SK-N-MC (cell line): ENCODE data around the gene TMEM144.

ENCODE experiments used
- DNase-seq: peaks from one replicate; pipeline ENCODE4 v3.0.0-alpha.2; 2011; ENCODE audit warnings: low read depth, low spot score
- H3K27ac ChIP-seq: fragments of 200-600 bp; sonication (generic); 2 replicates; pipeline ENCODE4 v1.5.1; 2016; ENCODE audit warnings: mixed run types
- H3K36me3 ChIP-seq: fragments of 200-600 bp; sonication (generic); 2 replicates; pipeline ENCODE4 v1.6.1; 2017; ENCODE audit warnings: antibody characterized with exemption, low read length, mixed read lengths; ENCODE audit not compliant: insufficient read depth
- H3K4me3 ChIP-seq: fragments of 200-600 bp; sonication (generic); 2 replicates; pipeline ENCODE4 v1.5.1; 2016
- H3K9ac ChIP-seq: fragments of 200-600 bp; sonication (generic); 2 replicates; pipeline ENCODE4 v1.8.0; 2017; ENCODE audit warnings: mixed run types, mixed read lengths; ENCODE audit not compliant: insufficient read length
- H3K9me3 ChIP-seq: fragments of 200-600 bp; sonication (generic); 2 replicates; pipeline ENCODE4 v1.6.1; 2017; ENCODE audit warnings: low read depth, mild to moderate bottlenecking, antibody characterized with exemption, low read length, moderate library complexity, mixed read lengths
- EZH2 ChIP-seq: fragments of 200-600 bp; sonication (generic); IDR thresholded peaks from one replicate; pipeline ENCODE4 v1.6.1; 2017; ENCODE audit warnings: antibody characterized with exemption
- FOXP2 ChIP-seq: optimal IDR thresholded peaks from 2 replicates; pipeline ENCODE3; 2011; ENCODE audit warnings: mild to moderate bottlenecking, moderate library complexity; ENCODE audit not compliant: insufficient read depth; ENCODE audit errors: extremely low read length, control extremely low read depth
- POLR2AphosphoS5 ChIP-seq: IDR thresholded peaks from 2 replicates; pipeline ENCODE4 v1.6.1; 2012; ENCODE audit warnings: mild to moderate bottlenecking, low read depth, low read length, borderline replicate concordance

Gene TMEM144

GRCh38 chr4:158169931-158170690 is 40.2 kb upstream of the TMEM144 start:
- TF ChIP-seq POLR2AphosphoS5 (0 out of 2 replicates have a peak, but pooled peaks have one; percentile 24), FOXP2 (no peak)
- Histone ChIP-seq H3K9ac (peak overlapping the region; percentile 40), H3K4me3 (peak overlapping the region; percentile 75), H3K27ac (peak overlapping the region; percentile 61), H3K36me3 (no peaks in the 10 kb centered on the region), H3K9me3 (no peaks in the 10 kb centered on the region)
- DNase-seq, result peak; percentile 69

- Histone ChIP-seq H3K36me3 (no peaks in the 10 kb centered on the region), H3K9me3 (no peaks in the 10 kb centered on the region), H3K9ac (no peak overlapping the region), H3K4me3 (peak overlapping the region; percentile 77), H3K27ac (peak overlapping the region; percentile 61)
- no peak for DNase-seq
- TF ChIP-seq POLR2AphosphoS5 (no peak), FOXP2 (no peak), EZH2 (no peak)
These were observed 39.4 kb upstream of the TMEM144 start for GRCh38 chr4:158170691-158171561.

GRCh38 chr4:158172261-158173258 is 37.7 kb upstream of the TMEM144 start, which contains the start of gene GASK1B:
Gene GASK1B (minus strand): TSS chr4:158173025. CDS start chr4:158171375, 1,650 bp downstream.
- Histone ChIP-seq H3K27ac (peak within 1 kb of the TSS; percentile 55), H3K9ac (peak within 1 kb of the TSS; percentile 69), H3K4me3 (peak within 1 kb of the TSS; percentile 77), H3K36me3 (no peaks in the 10 kb centered on the region), H3K9me3 (no peaks in the 10 kb centered on the region)
- TF ChIP-seq EZH2, result no peak
- TF ChIP-seq POLR2AphosphoS5, result no peak
- TF ChIP-seq FOXP2, result no peak
- peak; percentile 65 for DNase-seq

- Histone ChIP-seq H3K27ac (no peak overlapping the region), H3K9ac (no peak overlapping the region), H3K36me3 (no peaks in the 10 kb centered on the region), H3K4me3 (no peak overlapping the region), H3K9me3 (no peaks in the 10 kb centered on the region)
- no peak for DNase-seq
- TF ChIP-seq EZH2 (no peak), POLR2AphosphoS5 (no peak), FOXP2 (no peak)
These were observed 34.2 kb upstream of the TMEM144 start for GRCh38 chr4:158176108-158176507.

GRCh38 chr4:158176776-158177175 is 33.5 kb upstream of the TMEM144 start:
- no peak for DNase-seq
- Histone ChIP-seq H3K36me3 (no peaks in the 10 kb centered on the region), H3K4me3 (no peak overlapping the region), H3K9ac (no peak overlapping the region), H3K27ac (no peak overlapping the region), H3K9me3 (no peaks in the 10 kb centered on the region)
- TF ChIP-seq FOXP2, result no peak
- no peak for TF ChIP-seq POLR2AphosphoS5
- TF ChIP-seq EZH2, result no peak

- Histone ChIP-seq H3K9ac (no peak overlapping the region), H3K36me3 (no peaks in the 10 kb centered on the region), H3K27ac (no peak overlapping the region), H3K4me3 (no peak overlapping the region), H3K9me3 (no peaks in the 10 kb centered on the region)
- TF ChIP-seq POLR2AphosphoS5 (no peak), EZH2 (no peak), FOXP2 (no peak)
- no peak for DNase-seq
These were observed 30.8 kb upstream of the TMEM144 start for GRCh38 chr4:158179465-158179864.

- H3K9ac ChIP-seq, result peak overlapping the region; percentile 43
- peak overlapping the region; percentile 68 for H3K4me3 ChIP-seq
- TF ChIP-seq FOXP2, result no peak
- TF ChIP-seq POLR2AphosphoS5, result no peak
- TF ChIP-seq EZH2, result no peak
- H3K27ac ChIP-seq, result 0 out of 2 replicates have a peak overlapping the region, but pooled peaks have one; percentile 28
- peak; percentile 66 for DNase-seq
- H3K9me3 ChIP-seq, result no peaks in the 10 kb centered on the region
- no peaks in the 10 kb centered on the region for H3K36me3 ChIP-seq
These were observed 28.4 kb upstream of the TMEM144 start for GRCh38 chr4:158181906-158182305.
